ENCODE data around the gene ANKDD1A.

GRCh38 chr15:64907991-64908390, 3.7 kb upstream of the ANKDD1A start:
- TF ChIP-seq CTCF (conservative IDR thresholded peaks at IDR 0.05) (no peak), ZFX (IDR thresholded peaks at IDR 0.05) (no peak)

All from C4-2B (cell line).